Measurements from ENCODE around the gene GJB6. TPM values are rescaled to one million over a fixed set of nuclear protein-coding genes. Genes with fewer than 3 reads are reported as not detected.
"Not testable (repeated sequence)": the region's sequence is repeated elsewhere in the genome, so short reads cannot be mapped to it uniquely, and the experiment has no call there.

Gene GJB6
- total RNA-seq = not detected
- long read RNA-seq = 0 reads

- intact Hi-C loops (cut with DNase I) = no loop called here
- peak; percentile 47 to 63 for ATAC-seq
- DNase-seq = no peak
These were observed at the start of gene GJB6 for GRCh38 chr13:20231839-20232555. Gene GJB6, minus strand, starts transcription at chr13:20232319. Its CDS starts 8,839 bp downstream, at chr13:20223480.

GRCh38 chr13:20276901-20277300 is 44.8 kb upstream of the GJB6 start:
- DNase-seq; intact Hi-C loops (cut with DNase I); ATAC-seq: not testable (repeated sequence)

- no peak for DNase-seq
- intact Hi-C loops (cut with DNase I) = no loop called here
- no peak for ATAC-seq
These were observed 42.3 kb upstream of the GJB6 start for GRCh38 chr13:20274466-20274865.

GRCh38 chr13:20272588-20273171 is 40.6 kb upstream of the GJB6 start:
- ATAC-seq (no peak), DNase-seq (no peak)
- intact Hi-C loops (cut with DNase I) = no loop called here

- DNase-seq = no peak
- intact Hi-C loops (cut with DNase I) = no loop called here
- ATAC-seq = no peak
These were observed 40.0 kb upstream of the GJB6 start for GRCh38 chr13:20272104-20272503.

- ATAC-seq (no peak), DNase-seq (no peak)
- intact Hi-C loops (cut with DNase I) = no loop called here
These were observed 39.3 kb upstream of the GJB6 start for GRCh38 chr13:20271441-20271840.

- no peak for ATAC-seq
- intact Hi-C loops (cut with DNase I) = no loop called here
- no peak for DNase-seq
These were observed 38.2 kb upstream of the GJB6 start for GRCh38 chr13:20270163-20270865.

- intact Hi-C loops (cut with DNase I) = no loop called here
- ATAC-seq = no peak
- DNase-seq = no peak
These were observed 32.3 kb upstream of the GJB6 start for GRCh38 chr13:20264271-20265018.

- intact Hi-C loops (cut with DNase I) = no loop called here
- no peak for ATAC-seq
- DNase-seq = no peak
These were observed 31.4 kb upstream of the GJB6 start for GRCh38 chr13:20263393-20264044.

- ATAC-seq = no peak
- intact Hi-C loops (cut with DNase I) = no loop called here
These were observed 26.8 kb upstream of the GJB6 start for GRCh38 chr13:20258963-20259288.

GRCh38 chr13:20258208-20258962 is 26.3 kb upstream of the GJB6 start:
- DNase-seq (no peak), ATAC-seq (no peak)
- intact Hi-C loops (cut with DNase I) = no loop called here

More at GRCh38 chr13:20258963-20259288, 26.8 kb upstream of the GJB6 start:
- DNase-seq = no peak

- intact Hi-C loops (cut with DNase I) = no loop called here
- ATAC-seq (no peak), DNase-seq (no peak)
These were observed 22.0 kb upstream of the GJB6 start for GRCh38 chr13:20254076-20254475.

- intact Hi-C loops (cut with DNase I) = no loop called here
- ATAC-seq = no peak
These were observed 17.8 kb upstream of the GJB6 start for GRCh38 chr13:20249913-20250312.

GRCh38 chr13:20247963-20248362 is 15.8 kb upstream of the GJB6 start:
- DNase-seq (no peak), ATAC-seq (no peak)
- intact Hi-C loops (cut with DNase I) = no loop called here

More at GRCh38 chr13:20249913-20250312, 17.8 kb upstream of the GJB6 start:
- no peak for DNase-seq

- ATAC-seq (no peak), DNase-seq (no peak)
- intact Hi-C loops (cut with DNase I) = no loop called here
These were observed 15.3 kb upstream of the GJB6 start for GRCh38 chr13:20247403-20247802.

GRCh38 chr13:20241593-20241992 is 9.5 kb upstream of the GJB6 start:
- intact Hi-C loops (cut with DNase I) = no loop called here
- no peak for ATAC-seq
- no peak for DNase-seq

GRCh38 chr13:20239748-20240147 is 7.6 kb upstream of the GJB6 start:
- no peak for DNase-seq
- no peak for ATAC-seq
- intact Hi-C loops (cut with DNase I) = no loop called here

- ATAC-seq = no peak
- DNase-seq = no peak
- intact Hi-C loops (cut with DNase I) = no loop called here
These were observed 598 bp upstream of the GJB6 start for GRCh38 chr13:20232556-20233277.
